Activated CD4-positive, alpha-beta T cell treated with anti-CD3 and anti-CD28 coated beads, Interleukin-2, amount 50 U/mL, for 24 hours (primary cell): ENCODE measurements around the gene ZNF608.

Experiments used
- DNase-seq, 2 donors: peaks; one replicate each; pipeline ENCODE4 v3.0.0-alpha.2; 2020; ENCODE audit warnings: low read depth in 1 of 2, low spot score in 1 of 2

The ZNF608 gene

DNA sequence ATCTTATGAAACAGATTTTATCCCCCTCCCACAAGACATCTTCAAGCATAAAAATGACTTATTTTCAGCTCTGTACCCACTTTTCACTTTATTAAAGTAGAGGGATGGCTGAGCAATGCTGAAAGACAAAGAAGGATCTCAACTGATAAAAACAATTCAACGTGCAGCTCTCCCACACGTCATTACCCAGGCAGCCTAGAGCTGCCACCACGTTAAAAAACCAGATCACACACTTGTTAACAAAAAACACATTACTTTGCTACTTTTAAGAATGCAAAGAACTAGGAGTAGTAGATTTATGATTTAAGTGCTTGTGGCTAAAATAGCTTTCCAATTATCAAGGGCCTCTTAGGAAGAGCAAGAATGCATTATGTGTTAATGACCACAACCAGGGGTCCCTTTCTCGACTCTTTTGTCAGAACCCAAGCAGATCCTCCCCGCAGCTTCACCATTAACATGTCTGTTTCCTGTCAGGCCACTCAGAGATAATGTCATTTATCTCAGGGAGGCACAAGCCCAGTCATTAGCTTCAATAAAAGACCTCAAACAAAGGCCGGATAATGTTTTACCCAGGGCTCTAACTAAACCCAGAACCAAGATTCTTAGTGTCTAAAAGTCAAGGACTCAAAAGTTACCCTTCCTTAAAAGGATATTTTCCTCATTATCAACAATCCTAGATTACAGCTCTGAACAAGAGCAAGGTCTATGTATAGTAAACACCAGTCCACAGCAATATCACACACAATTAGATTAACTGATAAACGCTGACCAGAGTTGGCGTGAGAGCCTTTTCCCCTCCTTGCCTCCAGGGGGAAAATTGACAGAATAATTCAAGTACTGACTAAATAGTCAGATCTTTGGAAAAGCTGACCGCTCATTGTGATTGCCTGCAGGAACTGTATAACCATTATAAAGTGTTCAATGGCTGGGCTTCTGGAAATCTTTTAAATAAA is 7.5 kb downstream of the ZNF608 start:
- no peak for DNase-seq

- no peak for DNase-seq
Observed at GRCh38 chr5:124737651-124738050, 8.8 kb downstream of the ZNF608 start.

DNA sequence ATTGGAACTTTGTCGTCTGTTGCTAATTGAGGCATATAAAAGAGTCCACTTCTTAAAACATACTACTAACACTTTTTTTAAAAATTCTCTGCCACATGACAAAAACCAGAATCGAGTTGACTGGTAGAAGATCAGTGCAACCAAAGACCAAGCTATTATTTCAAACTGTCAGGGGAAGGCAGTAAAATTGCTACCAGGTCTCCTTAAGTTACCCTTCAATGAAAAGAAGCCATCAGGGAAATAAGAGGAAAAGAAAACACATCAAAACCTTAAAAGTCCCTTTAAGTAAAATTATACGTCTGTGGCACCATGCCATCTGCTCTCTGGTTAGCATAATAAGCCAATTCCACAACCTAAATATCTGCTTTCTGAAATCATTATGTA is 9.6 kb downstream of the ZNF608 start:
- no peak for DNase-seq

- DNase-seq: no peak
Observed at GRCh38 chr5:124736082-124736804, 10.2 kb downstream of the ZNF608 start.

DNA sequence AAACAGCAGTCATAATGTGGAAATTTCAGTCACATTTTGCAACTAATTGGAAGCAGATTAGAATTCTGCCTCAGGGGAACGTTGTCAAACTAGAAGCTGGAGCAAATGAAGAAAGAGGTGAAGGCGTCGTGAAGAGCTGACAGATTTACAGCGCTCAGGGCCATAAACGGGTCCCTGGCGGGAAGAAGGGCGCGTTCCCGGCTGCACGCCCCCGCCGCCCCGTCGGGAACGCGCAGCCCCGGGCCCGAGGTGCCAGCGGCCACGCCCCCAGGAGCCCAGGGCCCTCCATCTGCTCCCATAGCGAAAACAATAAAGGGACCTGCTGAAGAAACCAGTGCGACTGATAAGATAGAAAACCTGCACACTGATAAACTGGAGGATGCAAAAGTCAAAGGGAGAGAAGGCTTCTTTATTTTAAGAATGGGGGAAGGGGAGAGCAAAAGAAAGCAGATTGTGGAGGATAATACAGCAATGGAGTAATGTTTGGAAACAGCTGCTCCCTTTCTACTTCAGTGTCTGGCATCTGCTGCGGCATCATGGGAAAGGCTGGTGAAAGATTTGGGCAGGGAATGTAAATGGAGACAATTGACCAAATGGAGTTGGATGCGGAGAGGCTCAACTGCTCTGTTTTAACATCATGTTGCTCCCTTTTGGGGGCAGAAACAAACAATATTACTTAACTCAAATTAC is 11.1 kb downstream of the ZNF608 start:
- no peak for DNase-seq

DNA sequence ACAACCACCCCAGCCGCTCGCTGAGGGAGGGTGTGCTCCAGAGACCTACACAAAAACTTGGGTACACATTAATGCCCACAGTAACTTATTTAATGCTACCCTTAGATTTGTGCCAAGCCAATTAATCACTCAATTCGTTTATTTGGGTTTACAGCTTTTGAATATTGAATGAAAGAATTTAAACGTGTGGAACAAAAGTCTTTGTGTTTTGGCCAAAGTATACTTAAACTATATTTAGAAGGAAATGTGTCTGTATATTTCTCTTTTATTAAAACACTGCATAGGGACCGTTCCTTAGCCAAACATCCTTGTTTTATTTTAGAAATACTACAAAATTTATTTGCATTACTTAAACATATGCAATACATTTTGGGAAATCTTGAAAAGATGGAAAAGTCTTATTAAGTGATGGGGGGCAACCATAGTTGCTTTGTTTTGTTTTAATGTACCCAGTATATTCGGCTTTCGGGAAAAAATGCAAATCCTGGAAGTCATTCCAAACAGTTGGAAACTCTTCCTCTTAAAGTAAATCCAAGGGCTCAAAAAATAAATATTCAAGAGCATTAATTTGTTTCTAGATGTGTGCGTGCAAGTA is 11.8 kb downstream of the ZNF608 start:
- DNase-seq: no peak

GRCh38 chr5:124733329-124733650 is 13.1 kb downstream of the ZNF608 start:
- DNase-seq: no peak

GRCh38 chr5:124732428-124733328 is 13.8 kb downstream of the ZNF608 start:
- DNase-seq: no peak

DNA sequence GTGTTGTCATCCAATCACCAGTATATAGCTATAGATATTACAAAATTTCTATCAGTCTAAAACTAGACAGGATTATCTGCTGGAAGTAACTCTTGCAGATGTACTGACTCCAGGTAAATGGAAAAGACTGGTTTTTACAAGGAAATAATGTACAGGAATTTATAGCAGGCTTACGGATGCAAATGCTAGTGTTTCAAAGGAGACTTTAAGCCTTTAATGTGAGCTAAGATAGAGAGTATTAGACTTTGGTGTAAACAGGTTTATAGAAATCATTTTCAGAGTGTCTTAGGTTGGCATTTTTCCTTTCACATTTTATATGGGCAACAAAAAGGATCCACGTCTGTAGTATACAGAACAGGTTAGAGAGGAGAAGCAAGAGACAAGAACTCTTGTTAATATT is 16.1 kb downstream of the ZNF608 start:
- no peak for DNase-seq

- no peak for DNase-seq
Observed at GRCh38 chr5:124729720-124730359, 16.6 kb downstream of the ZNF608 start.

- no peak for DNase-seq
Observed at GRCh38 chr5:124728968-124729332, 17.5 kb downstream of the ZNF608 start.

GRCh38 chr5:124728331-124728967 is 18.0 kb downstream of the ZNF608 start:
- DNase-seq: no peak

- no peak for DNase-seq
Observed at GRCh38 chr5:124726631-124727362, 19.6 kb downstream of the ZNF608 start.

DNA sequence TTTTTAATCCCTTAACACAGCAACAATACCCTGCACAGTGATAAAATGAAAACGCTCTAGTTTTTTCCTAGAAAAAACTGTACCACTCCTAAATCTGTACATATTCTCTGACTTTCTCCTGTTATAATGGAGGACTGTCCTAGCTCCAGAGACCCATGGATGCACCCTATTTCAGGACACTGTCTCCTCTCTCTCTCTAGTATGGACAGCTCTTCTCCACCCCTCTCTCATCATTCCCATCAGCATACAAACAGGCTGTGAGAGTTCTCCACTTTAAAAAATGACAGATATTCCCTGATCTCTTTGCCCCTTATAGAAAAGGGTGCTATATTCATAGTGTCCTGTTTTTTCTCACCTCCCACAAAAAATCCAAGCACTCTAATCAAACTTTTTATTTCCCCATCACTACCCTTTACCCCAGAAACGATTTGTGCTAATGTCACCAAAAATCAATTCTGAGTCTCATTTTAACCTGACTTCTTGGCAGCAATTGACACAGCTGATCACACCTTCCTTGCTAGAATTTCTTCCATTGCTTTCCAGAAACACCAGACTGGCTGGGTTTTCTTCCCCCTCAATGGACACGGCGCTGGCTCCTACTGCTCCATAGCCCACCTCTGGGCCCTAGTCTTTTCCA is 20.7 kb downstream of the ZNF608 start:
- no peak for DNase-seq

DNA sequence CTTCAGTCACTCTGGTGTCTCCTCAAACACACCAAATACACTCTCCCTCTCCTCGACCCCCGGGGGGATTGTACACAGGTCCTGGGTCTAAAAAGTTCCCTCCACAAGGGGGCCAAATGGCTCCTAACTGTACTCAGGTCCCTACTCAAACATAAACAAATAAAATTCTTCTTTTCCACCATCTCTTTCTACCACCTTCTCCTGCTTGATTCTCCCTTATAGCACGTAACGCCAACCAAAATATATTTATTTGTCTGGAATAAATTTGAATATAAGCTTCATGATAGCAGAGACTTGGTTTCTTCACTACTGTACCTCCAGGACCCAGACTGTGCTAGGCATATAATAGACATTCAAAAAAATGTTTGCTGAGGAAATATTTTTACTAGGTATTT is 21.4 kb downstream of the ZNF608 start:
- DNase-seq: no peak

DNA sequence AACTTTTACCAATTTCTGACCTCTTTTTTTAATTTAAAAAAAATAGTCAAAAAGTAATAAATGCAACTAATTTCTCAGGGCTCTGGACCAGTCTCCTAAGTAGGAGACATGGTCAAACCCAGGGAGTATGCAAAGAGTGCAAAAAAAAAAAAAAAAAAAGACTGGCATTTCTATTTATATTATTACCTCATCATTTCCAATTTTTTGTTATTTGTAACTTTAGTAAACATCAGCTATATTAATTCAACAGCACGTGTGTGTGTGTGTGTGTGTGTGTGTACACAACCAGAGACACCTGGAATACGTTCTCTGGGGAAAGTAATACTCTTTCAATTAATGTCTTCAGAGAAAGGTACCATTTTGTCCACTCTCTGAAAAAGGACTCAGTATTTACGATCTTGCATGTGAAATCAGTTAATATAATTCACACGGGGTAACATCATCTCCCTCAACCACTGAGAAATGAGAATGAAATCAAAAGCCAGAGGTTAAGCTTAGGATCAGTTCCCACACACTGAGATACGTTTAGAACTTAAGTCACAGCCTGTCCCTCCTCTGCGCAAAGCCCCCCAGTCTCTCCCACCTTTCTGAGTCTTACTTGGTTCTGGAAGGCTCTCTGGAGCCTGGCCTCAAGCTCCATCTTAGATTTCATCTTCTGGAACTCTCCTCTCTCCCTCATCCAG is 21.9 kb downstream of the ZNF608 start:
- no peak for DNase-seq

GRCh38 chr5:124721229-124721735 is 25.2 kb downstream of the ZNF608 start:
- no peak for DNase-seq

DNA sequence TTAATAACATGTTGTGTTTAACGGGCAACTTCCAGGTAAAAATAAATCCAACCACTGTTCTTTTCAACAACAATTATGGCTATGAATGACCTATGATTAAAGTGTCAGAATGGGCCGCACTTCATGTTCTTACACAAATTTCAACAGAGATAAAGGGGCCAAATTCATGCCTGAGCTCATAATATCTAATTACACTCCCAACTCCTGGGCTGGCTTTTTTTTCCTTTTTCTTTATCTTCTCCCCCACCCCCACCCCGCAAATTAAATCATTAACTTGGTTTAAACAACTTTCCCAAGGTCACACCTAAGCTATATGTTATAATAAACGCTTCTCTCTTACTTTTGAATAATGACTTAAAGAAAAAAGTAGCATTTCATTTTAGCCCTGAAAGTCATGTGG is 25.8 kb downstream of the ZNF608 start:
- no peak for DNase-seq
